Hippocampal formation (tissue), 2 donors: ENCODE data around the gene CEP350.

Experiments
- DNase-seq, 2 donors: peaks; one replicate each; lab custom pipeline; 2025; lab: John Stamatoyannopoulos, UW

The CEP350 gene

GRCh38 chr1:180057883-180058396 lies 103.3 kb downstream of the CEP350 start:
- DNase-seq: no peak

- DNase-seq: no peak
Measured at GRCh38 chr1:180061019-180061418, 106.4 kb downstream of the CEP350 start.

GRCh38 chr1:180062452-180062971 lies 107.9 kb downstream of the CEP350 start:
- no peak for DNase-seq

GRCh38 chr1:180065408-180065807 lies 110.8 kb downstream of the CEP350 start:
- no peak for DNase-seq

GRCh38 chr1:180066150-180066549 lies 111.5 kb downstream of the CEP350 start:
- DNase-seq: no peak

GRCh38 chr1:180070286-180070685 lies 115.7 kb downstream of the CEP350 start:
- no peak for DNase-seq

GRCh38 chr1:180071759-180072158 lies 117.1 kb downstream of the CEP350 start:
- no peak for DNase-seq

GRCh38 chr1:180080439-180080838 lies 125.8 kb downstream of the CEP350 start:
- no peak for DNase-seq

GRCh38 chr1:180081474-180081873 lies 126.9 kb downstream of the CEP350 start:
- no peak for DNase-seq

GRCh38 chr1:180083164-180083563 lies 128.6 kb downstream of the CEP350 start:
- no peak for DNase-seq

- no peak for DNase-seq
Measured at GRCh38 chr1:180084867-180085266, 130.3 kb downstream of the CEP350 start.

GRCh38 chr1:180085331-180085730 lies 130.7 kb downstream of the CEP350 start:
- no peak for DNase-seq

GRCh38 chr1:180092931-180093650 lies 138.5 kb downstream of the CEP350 start:
- no peak for DNase-seq

- DNase-seq: no peak
Measured at GRCh38 chr1:180094705-180095295, 140.2 kb downstream of the CEP350 start.

GRCh38 chr1:180096584-180097325 lies 142.1 kb downstream of the CEP350 start:
- no peak for DNase-seq

GRCh38 chr1:180097326-180097605 lies 142.7 kb downstream of the CEP350 start:
- DNase-seq: no peak

- no peak for DNase-seq
Measured at GRCh38 chr1:180101411-180101810, 146.8 kb downstream of the CEP350 start.

- no peak for DNase-seq
Measured at GRCh38 chr1:180103819-180104218, 149.2 kb downstream of the CEP350 start.

GRCh38 chr1:180112091-180112490 lies 157.5 kb downstream of the CEP350 start:
- DNase-seq: no peak

GRCh38 chr1:180112984-180113647 lies 158.5 kb downstream of the CEP350 start:
- DNase-seq: no peak

GRCh38 chr1:180114396-180114945 lies 159.9 kb downstream of the CEP350 start:
- no peak for DNase-seq
